Large intestine (tissue), 3 donors: ENCODE measurements around the gene RHBDD2. TPM values are rescaled to one million over a fixed set of nuclear protein-coding genes. Genes with fewer than 3 reads are reported as not detected.
"Not testable (repeated sequence)": the region's sequence is repeated elsewhere in the genome, so short reads cannot be mapped to it uniquely, and the experiment has no call there.

Experiments
- DNase-seq, 2 donors: peaks; one replicate each; pipeline versions ENCODE4 v3.0.0 to v3.0.0-alpha.2; 2013
- H3K27ac ChIP-seq: one replicate; pipeline ENCODE4 v1.5.1; 2013; ENCODE audit warnings: low read length
- H3K27me3 ChIP-seq: 2 replicates; pipeline ENCODE4 v1.6.1; 2013; ENCODE audit warnings: low read length; ENCODE audit not compliant: control insufficient read depth, insufficient read depth
- H3K36me3 ChIP-seq: 2 replicates; pipeline ENCODE4 v1.6.1; 2013; ENCODE audit warnings: low read length; ENCODE audit not compliant: control insufficient read depth, insufficient read depth
- H3K4me1 ChIP-seq: one replicate; pipeline ENCODE4 v1.6.1; 2013; ENCODE audit warnings: low read length; ENCODE audit not compliant: control insufficient read depth, insufficient read depth
- H3K4me3 ChIP-seq: one replicate; pipeline ENCODE4 v1.5.1; 2013; ENCODE audit warnings: low read length
- H3K9me3 ChIP-seq: one replicate; pipeline ENCODE4 v1.6.1; 2013; ENCODE audit warnings: mild to moderate bottlenecking, low read depth, low read length, moderate library complexity; ENCODE audit not compliant: control insufficient read depth
- WGBS: methylation state at CpG from one replicate; pipeline ENCODE4 v1.1.5; 2013; ENCODE audit warnings: low lambda C conversion rate; ENCODE audit not compliant: insufficient coverage; 5-methylcytosine and 5-hydroxymethylcytosine counted together
- polyA plus RNA-seq: library from polyadenylated mRNA; unstranded; fragments of 120-200 nt; gene quantifications from one replicate; pipeline ENCODE4 v1.2.1, GENCODE V29; 2013

Gene RHBDD2
- polyA plus RNA-seq, 1 donor = 51.9 TPM

- Histone ChIP-seq H3K4me1 (peaks cover 11% of the 10 kb centered on the region), H3K27ac (no peak overlapping the region), H3K36me3 (peaks cover 2% of the 10 kb centered on the region), H3K27me3 (no peaks in the 10 kb centered on the region), H3K4me3 (no peak overlapping the region), H3K9me3 (no peaks in the 10 kb centered on the region)
- WGBS = 94% methylated on average over 2 of the region's 21 CpGs
- DNase-seq = no peak
Measured at GRCh38 chr7:75875113-75876080, 3.4 kb upstream of the RHBDD2 start.

- Histone ChIP-seq H3K27ac (no peak overlapping the region), H3K27me3 (no peaks in the 10 kb centered on the region), H3K4me1 (peaks cover 12% of the 10 kb centered on the region), H3K4me3 (no peak overlapping the region), H3K36me3 (peaks cover 4% of the 10 kb centered on the region), H3K9me3 (no peaks in the 10 kb centered on the region)
- DNase-seq = no peak
- no CpG with 5 or more reads among the region's 11 CpGs for WGBS
Measured at GRCh38 chr7:75876126-75876881, 2.5 kb upstream of the RHBDD2 start.

GRCh38 chr7:75878312-75878768 lies 494 bp upstream of the RHBDD2 start:
- Histone ChIP-seq H3K27me3 (no peaks in the 10 kb centered on the region), H3K36me3 (peaks cover 22% of the 10 kb centered on the region), H3K27ac (peak overlapping the region; percentile 72), H3K4me3 (peak overlapping the region; percentile 34), H3K9me3 (no peaks in the 10 kb centered on the region), H3K4me1 (peaks cover 12% of the 10 kb centered on the region)
- DNase-seq = no peak
- WGBS = no CpG with 5 or more reads among the region's 10 CpGs

GRCh38 chr7:75879771-75880184 lies 944 bp downstream of the RHBDD2 start:
- Histone ChIP-seq H3K36me3 (peaks cover 33% of the 10 kb centered on the region), H3K4me3 (peak overlapping the region; percentile 97), H3K4me1 (peaks cover 21% of the 10 kb centered on the region), H3K27me3 (no peaks in the 10 kb centered on the region), H3K9me3 (no peaks in the 10 kb centered on the region), H3K27ac (peak overlapping the region; percentile 78)
- WGBS = no CpG with 5 or more reads among the region's 8 CpGs
- DNase-seq = peak in 1 of 2 donors; percentile 36

GRCh38 chr7:75880242-75880641 lies 1.4 kb downstream of the RHBDD2 start:
- Histone ChIP-seq H3K4me1 (peaks cover 25% of the 10 kb centered on the region), H3K27me3 (no peaks in the 10 kb centered on the region), H3K27ac (peak overlapping the region; percentile 9), H3K4me3 (no peak overlapping the region), H3K9me3 (no peaks in the 10 kb centered on the region), H3K36me3 (peaks cover 36% of the 10 kb centered on the region)
- no CpG with 5 or more reads among the region's 4 CpGs for WGBS
- no peak for DNase-seq

- no peaks in the 10 kb centered on the region for H3K27me3 ChIP-seq
- no peaks in the 10 kb centered on the region for H3K9me3 ChIP-seq
- peaks cover 28% of the 10 kb centered on the region for H3K4me1 ChIP-seq
- H3K36me3 ChIP-seq = peaks cover 48% of the 10 kb centered on the region
- no peak for DNase-seq
- no peak overlapping the region for H3K27ac ChIP-seq
- no peak overlapping the region for H3K4me3 ChIP-seq
- WGBS = no CpG with 5 or more reads among the region's 23 CpGs
Measured at GRCh38 chr7:75881436-75882095, 2.7 kb downstream of the RHBDD2 start.

- peaks cover 61% of the 10 kb centered on the region for H3K36me3 ChIP-seq
- peaks cover 24% of the 10 kb centered on the region for H3K4me1 ChIP-seq
- WGBS = no CpG with 5 or more reads among the region's 13 CpGs
- H3K27me3 ChIP-seq, H3K4me3 ChIP-seq, DNase-seq, H3K27ac ChIP-seq, H3K9me3 ChIP-seq: not testable (repeated sequence)
Measured at GRCh38 chr7:75883265-75883824, 4.5 kb downstream of the RHBDD2 start.

- H3K27me3 ChIP-seq = no peaks in the 10 kb centered on the region
- H3K27ac ChIP-seq = no peak overlapping the region
- DNase-seq = peak; percentile 75 to 82
- no peaks in the 10 kb centered on the region for H3K9me3 ChIP-seq
- peaks cover 23% of the 10 kb centered on the region for H3K4me1 ChIP-seq
- H3K36me3 ChIP-seq = peaks cover 71% of the 10 kb centered on the region
- no CpG with 5 or more reads among the region's 5 CpGs for WGBS
- H3K4me3 ChIP-seq = no peak overlapping the region
Measured at GRCh38 chr7:75884476-75884875, 5.6 kb downstream of the RHBDD2 start.

- Histone ChIP-seq H3K36me3 (peaks cover 74% of the 10 kb centered on the region), H3K27ac (no peak overlapping the region), H3K27me3 (no peaks in the 10 kb centered on the region), H3K4me3 (no peak overlapping the region), H3K4me1 (peaks cover 21% of the 10 kb centered on the region), H3K9me3 (no peaks in the 10 kb centered on the region)
- 100% methylated on average over 1 of the region's 3 CpGs for WGBS
- DNase-seq = no peak
Measured at GRCh38 chr7:75885036-75885435, 6.2 kb downstream of the RHBDD2 start.
